ENCODE data around the gene CBFA2T2.

DNA sequence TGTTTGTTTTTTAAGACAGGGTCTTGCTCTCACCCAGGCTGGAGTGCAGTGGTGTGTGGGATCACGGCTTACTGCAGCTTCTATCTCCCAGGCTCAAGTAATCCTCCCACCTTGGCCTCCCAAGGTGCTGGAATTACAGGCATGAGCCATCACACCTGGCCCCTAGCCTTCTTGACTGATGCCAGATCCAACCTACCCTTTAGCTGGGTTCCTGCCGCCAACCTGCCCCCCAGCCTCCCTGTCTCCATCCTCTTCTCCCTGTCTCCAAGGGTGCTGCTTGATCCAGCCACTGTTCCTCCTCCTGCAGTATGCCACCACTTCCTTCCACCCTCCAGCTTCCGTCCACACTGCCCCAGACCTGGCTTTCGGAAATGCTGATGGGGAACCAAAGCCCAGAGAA, 169.0 kb downstream of the CBFA2T2 start:
- TF ChIP-seq, protein P1, sequence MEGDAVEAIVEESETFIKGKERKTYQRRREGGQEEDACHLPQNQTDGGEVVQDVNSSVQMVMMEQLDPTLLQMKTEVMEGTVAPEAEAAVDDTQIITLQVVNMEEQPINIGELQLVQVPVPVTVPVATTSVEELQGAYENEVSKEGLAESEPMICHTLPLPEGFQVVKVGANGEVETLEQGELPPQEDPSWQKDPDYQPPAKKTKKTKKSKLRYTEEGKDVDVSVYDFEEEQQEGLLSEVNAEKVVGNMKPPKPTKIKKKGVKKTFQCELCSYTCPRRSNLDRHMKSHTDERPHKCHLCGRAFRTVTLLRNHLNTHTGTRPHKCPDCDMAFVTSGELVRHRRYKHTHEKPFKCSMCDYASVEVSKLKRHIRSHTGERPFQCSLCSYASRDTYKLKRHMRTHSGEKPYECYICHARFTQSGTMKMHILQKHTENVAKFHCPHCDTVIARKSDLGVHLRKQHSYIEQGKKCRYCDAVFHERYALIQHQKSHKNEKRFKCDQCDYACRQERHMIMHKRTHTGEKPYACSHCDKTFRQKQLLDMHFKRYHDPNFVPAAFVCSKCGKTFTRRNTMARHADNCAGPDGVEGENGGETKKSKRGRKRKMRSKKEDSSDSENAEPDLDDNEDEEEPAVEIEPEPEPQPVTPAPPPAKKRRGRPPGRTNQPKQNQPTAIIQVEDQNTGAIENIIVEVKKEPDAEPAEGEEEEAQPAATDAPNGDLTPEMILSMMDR (conservative IDR thresholded peaks at IDR 0.05; ENCODE audit: low read length) = no peak
- TF ChIP-seq EZH2phosphoT487 (IDR thresholded peaks at IDR 0.05; ENCODE audit: borderline replicate concordance) = no peak

Measured in Loucy (cell line).